Left lobe of liver (tissue), 2 donors: ENCODE data around the gene TOP2B. TPM values are rescaled to one million over a fixed set of nuclear protein-coding genes. Genes with fewer than 3 reads are reported as not detected.

ENCODE experiments used
- ATAC-seq: fragments of 200-7000 bp; cut with Tn5 transposase; one replicate; pipeline ENCODE4 v1.9.1; 2020; ENCODE audit warnings: mild to moderate bottlenecking, moderate library complexity
- DNase-seq: peaks from one replicate; pipeline ENCODE4 v3.0.0-alpha.2; 2020; ENCODE audit warnings: low spot score
- total RNA-seq: library from RNA; stranded (reverse); gene quantifications from one replicate; pipeline ENCODE4 v1.2.1, GENCODE V29; 2021
- donor health status: DM: no; HTN: no; CAD: no; lungs with moderate emphysema.
- donor health status: DM: no; HTN: yes; CAD: no.

Gene TOP2B
- total RNA-seq, 1 donor from 2014 or later: 24.5 TPM

DNA sequence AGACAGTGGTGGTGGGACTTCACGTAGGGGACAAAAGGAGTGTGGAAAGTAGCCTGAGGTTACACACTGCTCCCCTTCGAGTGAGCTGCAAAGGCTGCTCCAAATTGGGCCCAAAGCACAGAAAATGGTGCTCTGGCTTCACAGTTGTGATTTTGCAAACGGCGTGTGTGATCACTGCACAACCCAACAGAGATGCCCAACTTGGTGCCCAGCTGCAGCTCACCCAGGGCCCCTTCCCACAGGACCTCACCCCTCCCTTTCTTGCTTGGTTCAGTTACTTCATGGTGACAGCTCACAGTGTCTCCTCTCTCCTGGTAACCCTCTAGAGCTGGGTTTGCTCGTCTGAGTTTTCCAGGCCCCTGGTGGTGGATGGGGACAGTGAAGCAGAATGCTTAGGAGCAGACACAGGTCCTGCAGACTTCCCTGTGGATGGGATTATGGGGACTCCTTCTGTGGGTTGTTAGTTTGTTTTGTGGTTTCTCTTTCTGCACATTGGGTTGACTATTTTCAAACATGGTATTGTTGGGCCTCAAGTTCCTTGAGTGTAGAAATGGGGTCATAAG lies 98.3 kb downstream of the TOP2B start:
- DNase-seq (no peak), ATAC-seq (no peak)

DNA sequence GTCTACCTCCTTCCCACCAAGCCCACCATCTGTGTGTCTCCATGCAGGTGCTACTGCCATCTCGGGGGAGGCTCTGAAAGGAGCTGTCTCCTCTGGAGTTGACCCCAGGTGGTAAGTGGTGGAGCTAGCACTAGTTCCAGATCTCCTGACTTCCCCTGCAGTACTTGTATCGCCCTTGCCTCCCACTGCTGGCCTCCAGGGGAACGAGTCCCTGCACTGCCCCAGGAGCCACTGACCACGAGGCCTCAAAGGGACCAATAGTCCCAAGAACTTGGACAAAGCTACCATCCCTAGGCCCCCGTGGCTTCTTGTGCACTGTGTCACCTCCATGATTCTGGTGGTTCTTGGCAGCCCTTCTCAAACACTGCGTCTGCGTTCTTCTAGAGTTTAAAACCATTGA lies 98.9 kb downstream of the TOP2B start:
- DNase-seq (no peak), ATAC-seq (no peak)

DNA sequence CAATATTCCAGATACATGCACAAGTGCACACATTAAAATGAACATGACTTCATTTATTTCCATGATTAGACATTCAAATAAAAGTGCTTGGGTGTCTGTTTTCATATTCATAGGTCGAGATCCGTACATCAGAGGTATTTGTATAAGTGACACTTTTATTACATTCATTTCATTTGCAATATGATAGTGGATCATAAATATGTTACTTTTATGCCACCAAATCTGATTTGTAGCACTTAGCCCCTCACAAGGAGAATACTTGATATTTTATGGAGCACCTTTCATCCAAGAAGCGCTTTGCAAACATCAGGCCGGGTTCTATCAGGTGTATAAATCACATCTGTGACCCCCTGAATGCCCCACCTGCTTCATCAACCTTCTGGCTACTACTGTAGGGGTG lies 100.6 kb downstream of the TOP2B start:
- ATAC-seq (no peak), DNase-seq (no peak)

GRCh38 chr3:25563601-25564000 lies 101.1 kb downstream of the TOP2B start:
- ATAC-seq (no peak), DNase-seq (no peak)

- no peak for ATAC-seq
- DNase-seq: no peak
Observed at GRCh38 chr3:25558796-25559195, 105.9 kb downstream of the TOP2B start.

DNA sequence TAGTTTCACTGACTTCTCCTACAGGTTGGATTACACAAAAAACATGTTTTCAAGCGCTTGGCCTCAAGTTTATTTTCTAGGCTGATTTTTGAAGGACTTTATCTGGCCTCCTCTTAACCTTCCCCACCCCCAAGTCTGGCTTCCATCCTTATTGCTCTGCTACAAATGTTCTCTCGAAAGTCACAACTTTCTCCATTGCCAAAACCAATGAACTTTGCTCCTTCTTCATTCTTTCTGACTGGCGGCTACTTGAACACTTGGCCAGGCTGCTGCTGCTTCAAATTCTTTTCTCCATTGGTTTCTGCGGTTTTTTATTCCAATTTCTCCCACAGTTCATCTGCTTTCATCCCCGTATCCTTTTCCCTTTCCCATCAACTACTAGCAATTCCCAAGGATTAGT lies 106.6 kb downstream of the TOP2B start:
- DNase-seq: no peak
- peak; percentile 39 for ATAC-seq

DNA sequence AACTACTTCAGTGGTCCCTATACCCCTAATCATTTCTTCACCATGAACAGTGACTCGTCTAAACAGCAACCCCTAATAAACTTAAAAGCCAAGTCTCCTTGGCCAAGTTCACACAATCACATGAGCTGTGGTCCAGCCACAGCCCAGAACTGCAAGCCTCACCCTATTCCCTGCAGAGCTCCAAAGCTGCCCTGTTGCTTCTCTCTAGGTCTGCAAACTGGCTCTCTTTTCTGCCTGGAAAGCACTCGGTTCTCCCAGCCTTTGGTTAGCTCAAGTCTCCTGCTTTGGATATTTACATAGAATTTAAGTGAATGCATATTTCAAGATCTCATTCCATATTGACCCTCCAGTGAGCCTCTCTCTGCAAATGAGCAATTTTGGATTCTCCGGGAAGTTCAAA lies 107.0 kb downstream of the TOP2B start:
- DNase-seq (no peak), ATAC-seq (no peak)

- DNase-seq (no peak), ATAC-seq (no peak)
Observed at GRCh38 chr3:25556447-25556846, 108.3 kb downstream of the TOP2B start.

- ATAC-seq (no peak), DNase-seq (no peak)
Observed at GRCh38 chr3:25555695-25556437, 108.8 kb downstream of the TOP2B start.

- ATAC-seq (no peak), DNase-seq (no peak)
Observed at GRCh38 chr3:25554376-25554775, 110.3 kb downstream of the TOP2B start.

- no peak for ATAC-seq
- DNase-seq: no peak
Observed at GRCh38 chr3:25552251-25552650, 112.5 kb downstream of the TOP2B start.

DNA sequence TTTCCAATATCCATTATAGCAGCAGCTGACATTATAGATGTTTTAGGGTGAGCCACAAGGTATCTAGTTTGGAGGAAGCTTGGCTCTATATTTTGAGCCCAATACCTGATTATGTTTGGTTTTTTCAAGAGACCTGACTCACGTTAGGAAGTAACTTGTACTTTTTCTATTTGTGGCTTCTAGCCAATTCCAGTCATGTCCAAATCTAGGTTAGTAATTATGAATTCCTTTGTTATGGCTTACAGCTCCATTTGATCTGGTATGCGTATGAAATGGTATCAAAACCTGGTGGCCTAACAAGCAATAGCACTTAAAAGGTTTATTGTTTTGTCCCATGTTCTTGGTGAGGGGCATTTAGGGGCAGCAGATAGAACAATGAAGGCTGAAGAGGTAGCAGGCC lies 115.9 kb downstream of the TOP2B start:
- ATAC-seq (no peak), DNase-seq (no peak)

DNA sequence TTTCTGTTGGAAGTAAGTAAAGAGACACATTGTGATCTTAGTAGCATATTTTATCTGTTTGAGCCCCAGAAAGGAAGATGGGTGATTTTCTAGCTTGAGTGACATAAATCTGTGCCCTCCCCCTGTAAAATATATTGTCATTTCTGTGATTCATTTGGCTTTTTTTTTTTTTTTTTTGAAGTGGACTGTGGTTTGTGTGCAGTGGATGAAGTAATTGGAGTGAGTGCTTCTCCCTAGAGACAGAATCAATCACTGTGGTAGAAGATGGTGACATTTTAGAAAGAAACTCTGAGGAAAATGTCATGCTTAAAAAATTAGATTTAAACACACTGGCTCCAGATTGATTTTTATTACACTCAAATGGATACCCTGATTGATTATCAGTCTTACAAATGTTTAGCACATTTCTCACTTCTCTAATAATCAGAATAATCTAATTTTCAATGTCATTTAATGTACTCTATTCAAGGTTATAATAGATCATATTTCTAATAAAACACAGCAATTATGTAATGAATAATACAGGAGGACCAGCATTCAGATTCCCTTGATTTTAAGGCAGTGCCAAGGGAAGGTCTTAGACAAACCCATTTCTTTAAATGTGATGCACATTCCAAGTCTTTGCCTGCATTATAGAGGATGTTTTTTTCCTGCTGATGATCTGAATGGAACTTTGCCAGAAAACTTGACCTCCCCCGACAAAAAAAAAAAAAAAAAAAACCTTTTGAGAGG lies 116.6 kb downstream of the TOP2B start:
- ATAC-seq: no peak
- DNase-seq: no peak

Other genes starting within 250 kb of the TOP2B start
- gene RARB, start 236.6 kb downstream of the TOP2B start, total RNA-seq: 2.2 TPM
- 16.5 TPM for gene NGLY1, start 118.5 kb upstream of the TOP2B start, total RNA-seq
- 13.0 TPM for gene OXSM, start 125.2 kb upstream of the TOP2B start, total RNA-seq